ENCODE results near the gene PDE6C. TPM values are rescaled to one million over a fixed set of nuclear protein-coding genes. Genes with fewer than 3 reads are reported as not detected.

The PDE6C gene
- total RNA-seq, 1 experiment from 2014 or later, result not detected

DNA sequence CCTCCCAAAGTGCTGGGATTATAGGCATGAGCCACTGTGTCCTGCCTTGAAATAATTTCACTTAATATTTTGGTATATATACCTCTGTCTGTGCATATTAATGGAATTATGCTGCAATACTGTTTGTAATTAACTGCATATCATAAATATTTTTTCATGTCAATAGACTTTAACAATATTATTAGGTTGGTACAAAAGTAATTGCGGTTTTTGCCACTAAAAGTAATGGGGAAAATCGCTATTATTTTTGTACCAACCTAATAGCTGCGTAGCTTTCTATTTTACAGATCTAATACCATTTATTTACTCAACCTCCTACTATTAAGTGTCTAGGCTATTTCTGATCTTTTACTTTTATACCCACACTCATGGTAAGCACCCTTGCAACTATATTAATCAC lies 3.9 kb upstream of the PDE6C start:
- H3K27me3 ChIP-seq (ENCODE audit: control insufficient read depth, insufficient read depth, low read length), result peaks cover 13% of the 10 kb centered on the region
- no peak overlapping the region for H3K27ac ChIP-seq (ENCODE audit: low read length)
- H3K4me1 ChIP-seq (ENCODE audit: control insufficient read depth, insufficient read depth, low read length), result no peaks in the 10 kb centered on the region
- ChIA-PET CTCF (no interaction called here), POLR2A (no interaction called here)
- BruUV-seq (replicated peaks), result no TSS peak
- ATAC-seq (no peak), DNase-seq (ENCODE audit: low read depth, low spot score) (no peak)
- no peaks in the 10 kb centered on the region for H3K36me3 ChIP-seq (ENCODE audit: control insufficient read depth, insufficient read depth, low read length)
- H3K9me3 ChIP-seq (ENCODE audit: control insufficient read depth, insufficient read depth, low read depth, low read length), result no peaks in the 10 kb centered on the region
- H3K4me3 ChIP-seq (ENCODE audit: low read depth in 2 of 2, low read length in 2 of 2), result no peak overlapping the region
- intact Hi-C loops (cut with micrococcal nuclease; ENCODE audit: unreplicated experiment) (no loop called here), in situ Hi-C loops (cut with HindIII; ENCODE audit: low pct_unique_long_range_greater_than_20kb, low sequenced_read_pairs) (no loop called here)
- no peak for TF ChIP-seq SIN3A (IDR thresholded peaks at IDR 0.05; ENCODE audit: borderline replicate concordance, insufficient read depth, low read depth, low read length)
- no peak for TF ChIP-seq TCF7L2 (IDR thresholded peaks at IDR 0.05; ENCODE audit: low read depth, low read length)
- TF ChIP-seq, protein P1, sequence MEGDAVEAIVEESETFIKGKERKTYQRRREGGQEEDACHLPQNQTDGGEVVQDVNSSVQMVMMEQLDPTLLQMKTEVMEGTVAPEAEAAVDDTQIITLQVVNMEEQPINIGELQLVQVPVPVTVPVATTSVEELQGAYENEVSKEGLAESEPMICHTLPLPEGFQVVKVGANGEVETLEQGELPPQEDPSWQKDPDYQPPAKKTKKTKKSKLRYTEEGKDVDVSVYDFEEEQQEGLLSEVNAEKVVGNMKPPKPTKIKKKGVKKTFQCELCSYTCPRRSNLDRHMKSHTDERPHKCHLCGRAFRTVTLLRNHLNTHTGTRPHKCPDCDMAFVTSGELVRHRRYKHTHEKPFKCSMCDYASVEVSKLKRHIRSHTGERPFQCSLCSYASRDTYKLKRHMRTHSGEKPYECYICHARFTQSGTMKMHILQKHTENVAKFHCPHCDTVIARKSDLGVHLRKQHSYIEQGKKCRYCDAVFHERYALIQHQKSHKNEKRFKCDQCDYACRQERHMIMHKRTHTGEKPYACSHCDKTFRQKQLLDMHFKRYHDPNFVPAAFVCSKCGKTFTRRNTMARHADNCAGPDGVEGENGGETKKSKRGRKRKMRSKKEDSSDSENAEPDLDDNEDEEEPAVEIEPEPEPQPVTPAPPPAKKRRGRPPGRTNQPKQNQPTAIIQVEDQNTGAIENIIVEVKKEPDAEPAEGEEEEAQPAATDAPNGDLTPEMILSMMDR (IDR thresholded peaks at IDR 0.05), result no peak
- TF ChIP-seq, protein P2, sequence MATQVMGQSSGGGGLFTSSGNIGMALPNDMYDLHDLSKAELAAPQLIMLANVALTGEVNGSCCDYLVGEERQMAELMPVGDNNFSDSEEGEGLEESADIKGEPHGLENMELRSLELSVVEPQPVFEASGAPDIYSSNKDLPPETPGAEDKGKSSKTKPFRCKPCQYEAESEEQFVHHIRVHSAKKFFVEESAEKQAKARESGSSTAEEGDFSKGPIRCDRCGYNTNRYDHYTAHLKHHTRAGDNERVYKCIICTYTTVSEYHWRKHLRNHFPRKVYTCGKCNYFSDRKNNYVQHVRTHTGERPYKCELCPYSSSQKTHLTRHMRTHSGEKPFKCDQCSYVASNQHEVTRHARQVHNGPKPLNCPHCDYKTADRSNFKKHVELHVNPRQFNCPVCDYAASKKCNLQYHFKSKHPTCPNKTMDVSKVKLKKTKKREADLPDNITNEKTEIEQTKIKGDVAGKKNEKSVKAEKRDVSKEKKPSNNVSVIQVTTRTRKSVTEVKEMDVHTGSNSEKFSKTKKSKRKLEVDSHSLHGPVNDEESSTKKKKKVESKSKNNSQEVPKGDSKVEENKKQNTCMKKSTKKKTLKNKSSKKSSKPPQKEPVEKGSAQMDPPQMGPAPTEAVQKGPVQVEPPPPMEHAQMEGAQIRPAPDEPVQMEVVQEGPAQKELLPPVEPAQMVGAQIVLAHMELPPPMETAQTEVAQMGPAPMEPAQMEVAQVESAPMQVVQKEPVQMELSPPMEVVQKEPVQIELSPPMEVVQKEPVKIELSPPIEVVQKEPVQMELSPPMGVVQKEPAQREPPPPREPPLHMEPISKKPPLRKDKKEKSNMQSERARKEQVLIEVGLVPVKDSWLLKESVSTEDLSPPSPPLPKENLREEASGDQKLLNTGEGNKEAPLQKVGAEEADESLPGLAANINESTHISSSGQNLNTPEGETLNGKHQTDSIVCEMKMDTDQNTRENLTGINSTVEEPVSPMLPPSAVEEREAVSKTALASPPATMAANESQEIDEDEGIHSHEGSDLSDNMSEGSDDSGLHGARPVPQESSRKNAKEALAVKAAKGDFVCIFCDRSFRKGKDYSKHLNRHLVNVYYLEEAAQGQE (IDR thresholded peaks at IDR 0.05; ENCODE audit: insufficient read depth in 1 of 2, low read depth in 2 of 2, low read length in 1 of 2), result no peak

DNA sequence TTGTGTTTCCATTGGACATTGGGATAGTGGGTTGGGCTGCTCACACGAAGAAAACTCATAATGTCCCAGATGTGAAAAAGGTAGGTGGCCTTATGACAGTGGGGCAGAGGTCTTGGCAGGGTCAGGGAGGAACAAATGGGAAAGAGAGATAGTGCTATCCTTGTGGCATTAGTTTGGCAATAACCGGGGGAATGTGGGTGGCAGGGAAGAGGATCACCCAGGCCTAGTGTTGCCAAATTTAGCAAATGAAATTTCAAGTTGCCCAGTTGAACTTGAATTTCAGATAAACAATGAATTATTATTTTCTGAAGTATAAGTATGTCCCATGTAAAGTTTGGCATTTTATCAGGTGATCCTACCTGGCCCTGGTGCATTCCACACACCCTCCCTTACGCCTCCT lies 789 bp downstream of the PDE6C start:
- Histone ChIP-seq H3K9me3 (ENCODE audit: control insufficient read depth, insufficient read depth, low read depth, low read length) (no peaks in the 10 kb centered on the region), H3K36me3 (ENCODE audit: control insufficient read depth, insufficient read depth, low read length) (no peaks in the 10 kb centered on the region), H3K4me1 (ENCODE audit: control insufficient read depth, insufficient read depth, low read length) (no peaks in the 10 kb centered on the region), H3K27ac (ENCODE audit: low read length) (no peak overlapping the region), H3K27me3 (ENCODE audit: control insufficient read depth, insufficient read depth, low read length) (no peaks in the 10 kb centered on the region; the same call in 1 of the 2 replicates), H3K4me3 (ENCODE audit: low read depth in 2 of 2, low read length in 2 of 2) (no peak overlapping the region)
- TF ChIP-seq, protein P1 (IDR thresholded peaks at IDR 0.05), result no peak
- TF ChIP-seq TCF7L2 (IDR thresholded peaks at IDR 0.05; ENCODE audit: low read depth, low read length) (no peak), SIN3A (IDR thresholded peaks at IDR 0.05; ENCODE audit: borderline replicate concordance, insufficient read depth, low read depth, low read length) (no peak), POLR2AphosphoS5 (IDR thresholded peaks at IDR 0.05; ENCODE audit: low read depth, low read length) (no peak)
- TF ChIP-seq, protein P2 (IDR thresholded peaks at IDR 0.05; ENCODE audit: insufficient read depth in 1 of 2, low read depth in 2 of 2, low read length in 1 of 2), result no peak
- CTCF ChIA-PET, result no interaction called here
- no TSS peak for BruUV-seq (replicated peaks)
- ATAC-seq (no peak), DNase-seq (ENCODE audit: low read depth, low spot score) (no peak)
- in situ Hi-C loops (cut with HindIII; ENCODE audit: low pct_unique_long_range_greater_than_20kb, low sequenced_read_pairs) (no loop called here), intact Hi-C loops (cut with micrococcal nuclease; ENCODE audit: unreplicated experiment) (no loop called here)
- POLR2A ChIA-PET, result no interaction called here

All from Panc1 (cell line).